WTC11 (cell line): ENCODE results near the gene POU3F4. TPM values are rescaled to one million over a fixed set of nuclear protein-coding genes. Genes with fewer than 3 reads are reported as not detected.

Source experiments
- ATAC-seq: fragments of 200-7000 bp; cut with Tn5 transposase; 2 replicates; pipeline ENCODE4 v1.10.0; 2021; ENCODE audit warnings: mild to moderate bottlenecking, moderate library complexity
- CTCF ChIA-PET: fragments of 300-600 bp; sonication (Branson Sonifier 250); formaldehyde crosslinking; loops from one replicate; lab custom pipeline; 2021; ENCODE audit warnings: antibody characterized with exemption; lab: Charles Lee
- POLR2A ChIA-PET: fragments of 350-600 bp; sonication (Branson Sonifier 250); formaldehyde crosslinking; loops from one replicate; lab custom pipeline; 2021; ENCODE audit warnings: antibody characterized with exemption; lab: Charles Lee
- DNase-seq: peaks from one replicate; pipeline ENCODE4 v3.0.0; 2021; ENCODE audit warnings: low spot score
- H3K27ac Mint-ChIP-seq: 2 replicates; pipeline ENCODE4 v1.8.0; 2021; ENCODE audit warnings: mixed read lengths
- H3K27me3 Mint-ChIP-seq: 2 replicates; pipeline ENCODE4 v1.8.0; 2021; ENCODE audit warnings: low read depth, mild to moderate bottlenecking, moderate library complexity, mixed read lengths
- H3K36me3 Mint-ChIP-seq: 2 replicates; pipeline ENCODE4 v1.8.0; 2021; ENCODE audit warnings: mixed read lengths
- H3K4me1 Mint-ChIP-seq: 2 replicates; pipeline ENCODE4 v1.8.0; 2022; ENCODE audit warnings: mixed read lengths
- H3K4me3 Mint-ChIP-seq: 2 replicates; pipeline ENCODE4 v1.8.0; 2021; ENCODE audit warnings: mild to moderate bottlenecking, moderate library complexity, mixed read lengths
- H3K9me3 Mint-ChIP-seq: 2 replicates; pipeline ENCODE4 v1.8.0; 2021; ENCODE audit warnings: mixed read lengths
- ELF4 ChIP-seq: sonication (generic); formaldehyde crosslinking; IDR thresholded peaks from 2 replicates; pipeline ENCODE4 v1.8.1; 2022; ENCODE audit warnings: low read depth, mild to moderate bottlenecking, moderate library complexity, missing genetic modification reagents
- EMX1 ChIP-seq: fragments of 250-450 bp; sonication (Bioruptor Pico); IDR thresholded peaks from 2 replicates; pipeline ENCODE4 v1.8.0; 2021; ENCODE audit warnings: mild to moderate bottlenecking
- GTF2I ChIP-seq: fragments of 250-450 bp; sonication (Bioruptor Pico); conservative IDR thresholded peaks from 2 replicates; pipeline ENCODE4 v1.4.0; 2021; ENCODE audit warnings: mild to moderate bottlenecking
- JUN ChIP-seq: sonication (generic); formaldehyde crosslinking; IDR thresholded peaks from 2 replicates; pipeline ENCODE4 v1.8.0; 2023; ENCODE audit warnings: mild to moderate bottlenecking, missing genetic modification reagents
- MXD4 ChIP-seq: fragments of 250-450 bp; sonication (Bioruptor Pico); IDR thresholded peaks from 2 replicates; pipeline ENCODE4 v1.8.0; 2021; ENCODE audit warnings: mild to moderate bottlenecking, moderate library complexity, borderline replicate concordance
- NFE2L1 ChIP-seq: sonication (generic); formaldehyde crosslinking; IDR thresholded peaks from 2 replicates; pipeline ENCODE4 v1.8.1; 2023; ENCODE audit warnings: missing genetic modification reagents
- NR2C2 ChIP-seq: sonication (generic); formaldehyde crosslinking; IDR thresholded peaks from 2 replicates; pipeline ENCODE4 v1.8.0; 2022; ENCODE audit warnings: mild to moderate bottlenecking, missing genetic modification reagents
- ZNF232 ChIP-seq: sonication (generic); formaldehyde crosslinking; IDR thresholded peaks from 2 replicates; pipeline ENCODE4 v1.8.0; 2022; ENCODE audit warnings: mild to moderate bottlenecking, missing genetic modification reagents
- ZNF317 ChIP-seq: sonication (generic); formaldehyde crosslinking; IDR thresholded peaks from 2 replicates; pipeline ENCODE4 v1.8.1; 2023; ENCODE audit warnings: low read depth, mild to moderate bottlenecking, moderate library complexity, missing genetic modification reagents, borderline replicate concordance
- total RNA-seq: library from RNA; stranded (reverse); gene quantifications from 3 replicates; pipeline ENCODE4 v1.2.3, GENCODE V29; 2021
- TF ChIP-seq, protein P1 (sequence below): sonication (generic); formaldehyde crosslinking; IDR thresholded peaks from 2 replicates; pipeline ENCODE4 v1.8.0; 2023; ENCODE audit warnings: mild to moderate bottlenecking, missing genetic modification reagents
- TF ChIP-seq, protein P2 (sequence below): sonication (generic); formaldehyde crosslinking; IDR thresholded peaks from 2 replicates; pipeline ENCODE4 v1.8.1; 2022; ENCODE audit warnings: mild to moderate bottlenecking, missing genetic modification reagents, moderate library complexity, borderline replicate concordance
- TF ChIP-seq, protein P3 (sequence below): sonication (generic); formaldehyde crosslinking; IDR thresholded peaks from 2 replicates; pipeline ENCODE4 v1.8.0; 2022; ENCODE audit warnings: missing genetic modification reagents
- TF ChIP-seq, protein P4 (sequence below): sonication (generic); formaldehyde crosslinking; IDR thresholded peaks from 2 replicates; pipeline ENCODE4 v1.8.1; 2023; ENCODE audit warnings: mild to moderate bottlenecking, moderate library complexity, missing genetic modification reagents

The POU3F4 gene
- total RNA-seq, 1 experiment from 2014 or later: 3.6 TPM

DNA sequence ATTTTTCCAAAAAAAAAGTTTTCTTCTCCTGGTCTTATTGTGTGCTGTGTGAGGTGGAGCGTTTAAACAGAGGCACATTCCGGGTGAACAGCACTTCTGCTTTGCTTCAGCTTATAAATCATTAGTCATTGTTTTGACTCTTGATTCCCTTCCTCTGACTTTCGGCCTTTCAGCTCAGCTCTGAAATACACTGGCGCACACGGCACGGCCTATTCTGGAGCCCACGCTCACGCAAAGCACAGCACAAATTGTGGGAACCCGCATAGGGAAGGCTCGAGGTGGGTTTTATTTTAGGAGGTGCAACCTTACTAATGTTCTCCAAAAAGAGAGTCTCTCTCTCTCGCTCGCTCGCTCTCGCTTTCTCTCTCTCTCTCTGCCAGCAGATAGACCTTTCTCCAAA, 4.0 kb downstream of the POU3F4 start (continued):
- TF ChIP-seq, protein P1, sequence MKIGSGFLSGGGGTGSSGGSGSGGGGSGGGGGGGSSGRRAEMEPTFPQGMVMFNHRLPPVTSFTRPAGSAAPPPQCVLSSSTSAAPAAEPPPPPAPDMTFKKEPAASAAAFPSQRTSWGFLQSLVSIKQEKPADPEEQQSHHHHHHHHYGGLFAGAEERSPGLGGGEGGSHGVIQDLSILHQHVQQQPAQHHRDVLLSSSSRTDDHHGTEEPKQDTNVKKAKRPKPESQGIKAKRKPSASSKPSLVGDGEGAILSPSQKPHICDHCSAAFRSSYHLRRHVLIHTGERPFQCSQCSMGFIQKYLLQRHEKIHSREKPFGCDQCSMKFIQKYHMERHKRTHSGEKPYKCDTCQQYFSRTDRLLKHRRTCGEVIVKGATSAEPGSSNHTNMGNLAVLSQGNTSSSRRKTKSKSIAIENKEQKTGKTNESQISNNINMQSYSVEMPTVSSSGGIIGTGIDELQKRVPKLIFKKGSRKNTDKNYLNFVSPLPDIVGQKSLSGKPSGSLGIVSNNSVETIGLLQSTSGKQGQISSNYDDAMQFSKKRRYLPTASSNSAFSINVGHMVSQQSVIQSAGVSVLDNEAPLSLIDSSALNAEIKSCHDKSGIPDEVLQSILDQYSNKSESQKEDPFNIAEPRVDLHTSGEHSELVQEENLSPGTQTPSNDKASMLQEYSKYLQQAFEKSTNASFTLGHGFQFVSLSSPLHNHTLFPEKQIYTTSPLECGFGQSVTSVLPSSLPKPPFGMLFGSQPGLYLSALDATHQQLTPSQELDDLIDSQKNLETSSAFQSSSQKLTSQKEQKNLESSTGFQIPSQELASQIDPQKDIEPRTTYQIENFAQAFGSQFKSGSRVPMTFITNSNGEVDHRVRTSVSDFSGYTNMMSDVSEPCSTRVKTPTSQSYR (CRISPR knock-in tag): no peak
- TF ChIP-seq JUN (CRISPR knock-in tag): no peak

DNA sequence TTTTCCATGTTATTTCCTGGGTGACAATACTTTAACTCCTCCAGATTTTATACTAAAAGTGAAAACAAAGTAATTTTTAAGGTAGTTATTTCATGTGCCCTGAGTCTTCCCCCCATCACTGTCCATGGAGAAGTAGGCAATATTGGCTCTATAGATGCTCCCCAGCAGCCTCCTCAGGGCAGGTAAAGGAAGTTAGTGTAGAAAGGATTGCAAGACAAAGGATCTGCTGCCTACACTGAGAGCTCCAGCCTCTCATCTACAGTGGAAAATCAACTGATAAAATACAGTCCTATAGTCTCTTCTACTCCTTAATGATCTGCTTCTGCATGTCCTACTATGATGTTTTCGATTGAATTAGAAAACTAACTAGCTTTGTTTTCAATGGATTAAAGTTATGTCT, 8.5 kb downstream of the POU3F4 start:
- POLR2A ChIA-PET: no interaction called here
- ATAC-seq: peak; percentile 74
- DNase-seq: no peak
- Mint-ChIP-seq H3K9me3 (no peaks in the 10 kb centered on the region), H3K4me3 (no peak overlapping the region), H3K36me3 (no peaks in the 10 kb centered on the region), H3K27me3 (peaks cover 5% of the 10 kb centered on the region; the same call in 1 of the 2 replicates), H3K27ac (no peak overlapping the region), H3K4me1 (peaks cover 73% of the 10 kb centered on the region)
- CTCF ChIA-PET: no interaction called here
- no peak for TF ChIP-seq EMX1 (CRISPR knock-in tag)
- TF ChIP-seq ZNF232 (CRISPR knock-in tag): no peak
- no peak for TF ChIP-seq JUN (CRISPR knock-in tag)
- no peak for TF ChIP-seq ZNF317 (CRISPR knock-in tag)
- TF ChIP-seq NFE2L1 (CRISPR knock-in tag): no peak
- TF ChIP-seq, protein P2, sequence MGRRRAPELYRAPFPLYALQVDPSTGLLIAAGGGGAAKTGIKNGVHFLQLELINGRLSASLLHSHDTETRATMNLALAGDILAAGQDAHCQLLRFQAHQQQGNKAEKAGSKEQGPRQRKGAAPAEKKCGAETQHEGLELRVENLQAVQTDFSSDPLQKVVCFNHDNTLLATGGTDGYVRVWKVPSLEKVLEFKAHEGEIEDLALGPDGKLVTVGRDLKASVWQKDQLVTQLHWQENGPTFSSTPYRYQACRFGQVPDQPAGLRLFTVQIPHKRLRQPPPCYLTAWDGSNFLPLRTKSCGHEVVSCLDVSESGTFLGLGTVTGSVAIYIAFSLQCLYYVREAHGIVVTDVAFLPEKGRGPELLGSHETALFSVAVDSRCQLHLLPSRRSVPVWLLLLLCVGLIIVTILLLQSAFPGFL: no peak
- TF ChIP-seq ELF4 (CRISPR knock-in tag): no peak
- no peak for TF ChIP-seq GTF2I
- TF ChIP-seq, protein P3, sequence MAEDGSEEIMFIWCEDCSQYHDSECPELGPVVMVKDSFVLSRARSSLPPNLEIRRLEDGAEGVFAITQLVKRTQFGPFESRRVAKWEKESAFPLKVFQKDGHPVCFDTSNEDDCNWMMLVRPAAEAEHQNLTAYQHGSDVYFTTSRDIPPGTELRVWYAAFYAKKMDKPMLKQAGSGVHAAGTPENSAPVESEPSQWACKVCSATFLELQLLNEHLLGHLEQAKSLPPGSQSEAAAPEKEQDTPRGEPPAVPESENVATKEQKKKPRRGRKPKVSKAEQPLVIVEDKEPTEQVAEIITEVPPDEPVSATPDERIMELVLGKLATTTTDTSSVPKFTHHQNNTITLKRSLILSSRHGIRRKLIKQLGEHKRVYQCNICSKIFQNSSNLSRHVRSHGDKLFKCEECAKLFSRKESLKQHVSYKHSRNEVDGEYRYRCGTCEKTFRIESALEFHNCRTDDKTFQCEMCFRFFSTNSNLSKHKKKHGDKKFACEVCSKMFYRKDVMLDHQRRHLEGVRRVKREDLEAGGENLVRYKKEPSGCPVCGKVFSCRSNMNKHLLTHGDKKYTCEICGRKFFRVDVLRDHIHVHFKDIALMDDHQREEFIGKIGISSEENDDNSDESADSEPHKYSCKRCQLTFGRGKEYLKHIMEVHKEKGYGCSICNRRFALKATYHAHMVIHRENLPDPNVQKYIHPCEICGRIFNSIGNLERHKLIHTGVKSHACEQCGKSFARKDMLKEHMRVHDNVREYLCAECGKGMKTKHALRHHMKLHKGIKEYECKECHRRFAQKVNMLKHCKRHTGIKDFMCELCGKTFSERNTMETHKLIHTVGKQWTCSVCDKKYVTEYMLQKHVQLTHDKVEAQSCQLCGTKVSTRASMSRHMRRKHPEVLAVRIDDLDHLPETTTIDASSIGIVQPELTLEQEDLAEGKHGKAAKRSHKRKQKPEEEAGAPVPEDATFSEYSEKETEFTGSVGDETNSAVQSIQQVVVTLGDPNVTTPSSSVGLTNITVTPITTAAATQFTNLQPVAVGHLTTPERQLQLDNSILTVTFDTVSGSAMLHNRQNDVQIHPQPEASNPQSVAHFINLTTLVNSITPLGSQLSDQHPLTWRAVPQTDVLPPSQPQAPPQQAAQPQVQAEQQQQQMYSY: no peak
- TF ChIP-seq, protein P4, sequence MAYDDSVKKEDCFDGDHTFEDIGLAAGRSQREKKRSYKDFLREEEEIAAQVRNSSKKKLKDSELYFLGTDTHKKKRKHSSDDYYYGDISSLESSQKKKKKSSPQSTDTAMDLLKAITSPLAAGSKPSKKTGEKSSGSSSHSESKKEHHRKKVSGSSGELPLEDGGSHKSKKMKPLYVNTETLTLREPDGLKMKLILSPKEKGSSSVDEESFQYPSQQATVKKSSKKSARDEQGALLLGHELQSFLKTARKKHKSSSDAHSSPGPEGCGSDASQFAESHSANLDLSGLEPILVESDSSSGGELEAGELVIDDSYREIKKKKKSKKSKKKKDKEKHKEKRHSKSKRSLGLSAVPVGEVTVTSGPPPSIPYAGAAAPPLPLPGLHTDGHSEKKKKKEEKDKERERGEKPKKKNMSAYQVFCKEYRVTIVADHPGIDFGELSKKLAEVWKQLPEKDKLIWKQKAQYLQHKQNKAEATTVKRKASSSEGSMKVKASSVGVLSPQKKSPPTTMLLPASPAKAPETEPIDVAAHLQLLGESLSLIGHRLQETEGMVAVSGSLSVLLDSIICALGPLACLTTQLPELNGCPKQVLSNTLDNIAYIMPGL: no peak
- TF ChIP-seq NR2C2: no peak

DNA sequence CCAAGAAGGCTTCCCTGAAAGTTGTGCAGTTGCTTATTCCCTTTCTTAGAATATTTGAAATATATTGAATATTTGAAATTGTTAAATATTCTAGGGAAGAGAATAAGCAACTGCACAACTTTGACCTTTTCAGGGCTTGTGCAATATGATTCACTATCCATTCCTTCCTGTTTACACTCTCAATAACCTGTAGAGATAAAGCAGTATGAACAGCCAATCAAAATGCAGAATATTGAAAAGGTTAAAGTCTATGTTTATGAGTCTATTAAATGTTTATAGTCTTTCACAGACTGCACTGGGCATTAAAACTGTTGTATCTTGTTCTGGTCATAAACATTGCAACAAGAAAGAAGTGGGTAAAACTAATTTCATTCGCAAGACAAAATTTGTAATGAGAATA, 13.8 kb downstream of the POU3F4 start:
- DNase-seq: no peak
- no peak for ATAC-seq
- TF ChIP-seq MXD4 (CRISPR knock-in tag): no peak
- POLR2A ChIA-PET: no interaction called here
- H3K4me3 Mint-ChIP-seq: no peak overlapping the region
- CTCF ChIA-PET: no interaction called here
- peaks cover 33% of the 10 kb centered on the region for H3K4me1 Mint-ChIP-seq
- no peak overlapping the region for H3K27ac Mint-ChIP-seq
- no peaks in the 10 kb centered on the region for H3K36me3 Mint-ChIP-seq
- H3K9me3 Mint-ChIP-seq: no peaks in the 10 kb centered on the region
- peaks cover 4% of the 10 kb centered on the region; the same call in 1 of the 2 replicates for H3K27me3 Mint-ChIP-seq
